Regular cardiac myocyte (primary cell): ENCODE measurements around the gene PXT1. TPM values are rescaled to one million over a fixed set of nuclear protein-coding genes. Genes with fewer than 3 reads are reported as not detected.

Experiments
- total RNA-seq: library from RNA; depleted of rRNA; stranded (reverse); fragments of >200 nt; gene quantifications from 2 replicates; pipeline ENCODE4 v1.2.3, GENCODE V29; 2014

PXT1 gene, protein sequence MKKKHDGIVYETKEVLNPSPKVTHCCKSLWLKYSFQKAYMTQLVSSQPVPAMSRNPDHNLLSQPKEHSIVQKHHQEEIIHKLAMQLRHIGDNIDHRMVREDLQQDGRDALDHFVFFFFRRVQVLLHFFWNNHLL
- total RNA-seq = under 0.01 TPM in 2 replicates

DNA sequence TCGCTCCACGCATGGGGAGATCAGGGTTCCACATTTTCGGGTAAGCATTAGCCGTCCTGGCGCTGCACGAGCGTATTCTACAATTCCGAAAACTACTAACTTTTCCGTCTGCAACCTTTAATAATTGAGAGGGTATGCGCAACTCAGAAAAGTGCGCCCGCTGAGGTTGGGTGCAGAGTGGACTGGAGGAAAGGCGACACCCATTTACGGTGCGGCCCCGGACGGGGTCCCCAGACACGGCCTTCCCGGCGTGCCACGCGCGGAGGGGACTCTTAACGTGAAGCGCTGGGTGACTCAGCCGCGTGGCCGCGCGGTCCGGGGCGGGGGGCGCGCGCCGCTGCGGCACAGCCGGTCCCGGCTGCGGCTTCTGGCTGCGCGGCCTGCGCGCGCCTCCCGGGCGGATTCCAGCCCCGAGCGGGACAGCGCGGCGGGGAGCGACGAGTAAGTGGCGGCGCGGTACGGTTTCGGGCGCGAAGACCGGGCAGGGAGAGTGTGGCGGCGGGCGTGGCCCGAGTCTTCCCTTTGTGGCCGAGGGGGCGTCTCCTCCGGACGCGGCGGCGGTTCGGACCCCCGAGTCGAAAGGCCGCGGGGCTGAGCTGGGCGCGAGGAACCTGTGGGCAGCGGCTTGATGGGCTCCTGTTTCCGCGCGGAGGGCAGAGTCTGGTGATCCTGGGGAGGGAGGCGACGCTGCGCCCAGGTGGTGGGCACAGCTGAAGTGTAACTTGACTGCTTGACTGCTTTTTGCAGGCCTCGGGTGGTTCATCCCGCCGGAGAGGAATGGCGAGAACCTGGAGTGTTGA, at the start of gene PXT1, which contains the start of gene KCTD20:
TSS of gene PXT1 (minus strand) at position 184 of the 800 bp plus-strand sequence. CDS start 16,772 bp downstream, outside the sequence.
TSS of gene KCTD20 (plus strand) at position 330 of the 800 bp plus-strand sequence. CDS start 27,098 bp downstream, outside the sequence.

DNA sequence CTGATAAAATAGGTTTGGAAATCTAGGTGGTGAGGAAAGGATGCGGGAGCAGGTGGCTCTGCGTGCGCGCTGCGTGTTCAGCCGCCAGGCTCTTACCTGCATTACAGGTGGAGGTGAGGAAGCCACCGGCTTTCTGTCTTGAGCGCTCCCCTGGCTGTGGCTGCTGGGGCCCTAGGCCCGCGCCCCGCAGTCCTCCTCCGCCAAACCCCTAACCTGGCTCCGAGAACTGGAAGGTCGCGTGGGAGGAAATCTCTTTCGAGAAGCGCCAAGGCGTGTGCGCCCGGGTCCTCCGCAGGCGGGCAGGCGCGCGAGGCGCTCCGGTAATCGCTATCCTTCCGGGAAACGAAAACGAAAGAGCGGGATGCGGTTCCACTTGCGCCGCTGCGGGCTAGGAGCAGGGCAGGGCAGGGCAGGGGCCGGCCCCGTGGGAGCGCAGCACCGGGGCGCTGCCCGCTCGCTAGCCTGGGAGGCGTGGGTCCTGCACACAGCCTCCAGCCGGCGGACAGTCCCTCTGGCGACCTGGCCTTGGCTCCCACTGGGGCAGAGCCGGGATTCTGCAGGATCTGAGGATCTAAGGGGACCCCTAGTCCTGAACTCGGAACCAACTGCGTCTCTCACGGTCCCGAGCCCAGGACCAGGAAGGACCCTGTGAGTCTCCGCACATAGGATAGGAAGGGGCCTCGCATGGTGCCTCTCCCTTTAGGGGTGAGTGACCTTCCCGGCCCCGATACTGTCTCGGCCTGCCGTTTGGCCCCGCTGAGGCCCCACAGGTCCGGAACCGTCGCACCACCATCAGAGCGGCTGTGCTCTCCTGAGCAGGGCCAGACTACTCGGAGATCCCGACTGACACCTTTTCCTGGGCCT, 55.0 kb downstream of the PXT1 start, which contains the start of gene ETV7:
TSS of gene ETV7 (minus strand) at position 230 of the 864 bp plus-strand sequence. CDS start at position 102, 128 bp downstream.

Other genes starting within 250 kb of the PXT1 start
- 9.0 and 11.8 TPM in 2 replicates for gene BRPF3, start 246.1 kb downstream of the PXT1 start, total RNA-seq
- not detected in 2 replicates for gene PNPLA1, start 172.8 kb downstream of the PXT1 start, total RNA-seq
- not detected in 2 replicates for gene BNIP5, start 106.0 kb downstream of the PXT1 start, total RNA-seq
- 0.38 and 2.0 TPM in 2 replicates for gene ETV7, start 55.2 kb downstream of the PXT1 start, total RNA-seq
- gene KCTD20, start 146 bp upstream of the PXT1 start, total RNA-seq = 90.1 and 162 TPM in 2 replicates
- 17.2 and 21.3 TPM in 2 replicates for gene STK38, start 104.6 kb upstream of the PXT1 start, total RNA-seq
- 120 and 289 TPM in 2 replicates for gene SRSF3, start 151.5 kb upstream of the PXT1 start, total RNA-seq
- 230 and 557 TPM in 2 replicates for gene CDKN1A, start 235.9 kb upstream of the PXT1 start, total RNA-seq